Epidermal melanocyte (primary cell): Measurements from ENCODE around the gene SGMS1.
"Not testable (repeated sequence)": the region's sequence is repeated elsewhere in the genome, so short reads cannot be mapped to it uniquely, and the experiment has no call there.

ENCODE experiments used
- DNase-seq: peaks from one replicate; pipeline ENCODE4 v3.0.0; 2011; ENCODE audit warnings: low spot score; ENCODE audit not compliant: insufficient read length

Gene SGMS1

GRCh38 chr10:50510517-50511473, 113.0 kb downstream of the SGMS1 start:
- DNase-seq, result no peak

DNA sequence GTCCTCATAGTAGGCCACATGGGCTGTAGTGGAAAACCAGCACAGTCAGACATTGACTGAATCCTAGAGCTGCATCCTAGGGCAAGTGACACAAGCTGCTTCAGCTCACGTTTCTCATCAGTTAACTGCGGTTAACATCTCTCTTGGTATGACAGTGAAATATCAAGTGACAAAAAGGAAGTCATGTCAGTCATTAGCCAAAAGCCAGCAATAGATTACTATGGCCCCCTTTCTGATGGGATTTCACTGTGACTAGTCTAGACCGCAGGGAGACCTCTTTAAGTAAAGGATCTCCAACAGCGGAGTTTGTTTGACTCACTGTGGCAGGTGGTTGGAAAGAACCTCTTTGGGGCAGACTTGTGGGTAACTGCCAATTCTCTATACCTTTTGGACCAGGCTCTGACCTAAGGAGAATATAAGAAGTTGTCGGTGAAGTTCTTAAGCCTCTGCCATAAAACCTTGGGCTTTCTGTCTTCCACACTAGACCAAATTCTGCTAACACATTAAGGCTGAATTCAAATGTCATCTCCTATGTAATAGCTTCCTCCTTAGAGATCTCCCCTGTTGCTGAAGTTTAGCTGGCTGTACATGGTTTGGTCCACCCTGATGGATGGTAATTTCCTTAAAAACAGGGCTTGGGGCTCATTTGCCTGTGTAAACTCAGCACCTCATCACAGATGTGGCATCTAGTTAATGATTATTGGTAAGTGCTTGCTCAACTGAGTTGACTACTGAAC, 115.3 kb downstream of the SGMS1 start:
- no peak for DNase-seq

DNA sequence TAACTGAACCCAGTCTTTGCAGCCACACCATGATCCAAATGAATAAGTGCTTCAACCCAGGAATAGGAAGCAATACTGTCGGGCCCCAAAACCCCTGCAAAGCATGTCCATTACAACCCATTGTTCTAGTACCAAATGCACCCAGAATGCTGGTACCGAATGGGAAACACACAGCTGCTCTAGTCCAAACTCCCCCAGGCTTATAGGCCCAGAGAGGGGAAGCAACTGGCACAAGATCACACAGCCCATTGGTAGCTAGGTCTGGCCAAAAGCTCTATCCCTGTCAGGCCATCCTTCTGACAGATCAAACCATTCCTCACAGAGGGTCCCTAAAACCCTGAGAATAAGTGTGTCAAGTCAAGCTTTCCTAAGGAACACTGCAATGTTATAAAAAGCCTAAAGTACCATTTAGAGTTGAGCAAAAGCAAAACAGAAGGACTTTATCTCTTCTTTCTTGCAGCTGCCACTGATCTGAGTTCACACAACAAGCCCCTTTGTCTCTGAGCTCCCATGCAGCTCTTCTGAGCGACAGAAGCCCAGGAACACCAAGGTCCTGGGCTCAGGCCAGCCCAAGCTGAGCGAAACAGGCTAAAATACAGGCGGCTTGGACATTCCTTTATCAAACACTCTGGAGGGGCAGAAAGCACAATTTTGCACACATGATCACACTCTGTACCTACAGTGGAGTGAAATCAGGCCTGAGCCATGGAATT, 116.7 kb downstream of the SGMS1 start:
- DNase-seq, result no peak

GRCh38 chr10:50504389-50504788, 119.4 kb downstream of the SGMS1 start:
- DNase-seq, result no peak

- DNase-seq, result no peak
Observed at GRCh38 chr10:50503661-50504320, 120.0 kb downstream of the SGMS1 start.

GRCh38 chr10:50503156-50503555, 120.6 kb downstream of the SGMS1 start:
- not testable (repeated sequence) for DNase-seq

DNA sequence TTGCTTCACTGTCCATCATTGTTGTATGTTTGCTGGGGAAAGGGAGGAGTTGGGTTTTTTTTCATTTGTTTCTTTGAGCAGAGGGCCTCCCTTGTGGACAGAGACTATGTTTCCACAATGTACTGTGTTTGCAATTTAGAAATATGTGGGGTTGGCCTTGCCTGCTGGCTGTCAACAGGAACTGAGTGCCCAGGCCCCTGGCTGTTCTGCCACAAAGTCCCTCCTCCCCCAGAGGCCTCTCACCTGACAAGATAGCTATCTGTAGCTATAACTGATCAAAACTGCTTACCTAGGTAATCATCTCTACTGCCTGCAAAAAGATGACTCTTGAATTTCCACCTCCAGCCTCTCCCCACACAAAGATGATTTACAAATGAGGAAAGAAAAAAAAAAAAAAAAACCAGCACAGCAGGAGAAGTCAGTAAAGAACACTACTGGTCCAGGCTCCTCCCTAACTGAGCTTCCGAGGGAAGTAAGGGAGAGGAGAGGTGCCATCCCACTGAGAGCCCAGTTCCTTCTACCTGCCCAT, 121.8 kb downstream of the SGMS1 start:
- DNase-seq, result no peak

- DNase-seq, result no peak
Observed at GRCh38 chr10:50501478-50501877, 122.3 kb downstream of the SGMS1 start.

DNA sequence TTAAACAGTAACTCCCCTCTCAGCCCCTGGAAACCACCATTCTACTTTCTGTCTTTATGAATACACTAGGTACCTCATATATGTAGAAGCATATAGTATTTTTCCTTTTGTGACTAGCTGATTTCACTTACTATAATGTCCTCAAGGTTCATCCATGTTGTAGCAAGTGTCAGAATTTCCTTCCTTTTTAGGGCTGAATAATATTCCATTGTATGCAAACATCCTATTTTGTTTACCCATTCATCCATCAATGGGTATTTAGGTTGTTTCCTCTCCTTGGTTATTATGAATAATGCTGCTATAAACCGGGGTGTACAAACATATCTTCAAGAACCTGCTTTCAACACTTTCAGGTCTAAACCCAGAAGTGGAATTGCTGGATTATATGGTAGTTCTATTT, 125.3 kb downstream of the SGMS1 start:
- no peak for DNase-seq

GRCh38 chr10:50497758-50498157, 126.0 kb downstream of the SGMS1 start:
- DNase-seq, result no peak

GRCh38 chr10:50496228-50496627, 127.5 kb downstream of the SGMS1 start:
- DNase-seq, result no peak

DNA sequence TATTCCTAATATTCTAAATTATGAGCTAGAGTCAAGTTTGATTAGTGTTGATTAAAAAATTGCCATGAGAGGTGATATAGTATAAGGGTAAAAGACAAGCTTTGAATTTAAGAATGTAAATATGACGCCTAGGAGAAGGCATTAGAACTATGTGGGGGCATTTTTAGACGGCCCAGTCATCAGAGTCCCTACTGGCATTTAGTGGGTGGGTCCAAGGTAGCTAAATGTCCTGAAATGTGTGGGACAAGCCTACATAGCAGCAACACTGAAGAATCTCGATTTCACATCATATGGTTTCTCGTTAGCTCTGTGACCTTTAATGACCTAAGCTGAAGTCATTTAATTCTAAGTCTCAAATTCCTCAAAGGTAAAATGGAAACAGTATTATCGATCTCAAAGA, 133.5 kb downstream of the SGMS1 start:
- no peak for DNase-seq

DNA sequence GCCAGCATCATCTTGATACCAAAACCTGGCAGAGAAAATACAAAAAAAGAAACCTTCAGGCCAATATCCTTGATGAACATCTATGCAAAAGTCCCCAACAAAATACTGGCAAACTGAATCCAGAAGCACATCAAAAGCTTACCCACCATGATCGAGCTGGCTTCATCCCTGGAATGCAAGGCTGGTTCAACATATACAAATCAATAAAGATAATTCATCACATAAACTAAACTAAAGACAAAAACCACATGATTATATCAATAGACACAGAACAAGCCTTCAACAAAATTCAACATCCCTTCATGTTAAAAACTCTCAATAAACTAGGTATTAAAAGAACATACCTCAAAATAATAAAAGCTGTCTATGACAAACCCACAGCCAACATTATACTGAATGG, 139.2 kb downstream of the SGMS1 start:
- DNase-seq, result not testable (repeated sequence)

- DNase-seq, result no peak
Observed at GRCh38 chr10:50480054-50481007, 143.4 kb downstream of the SGMS1 start.

DNA sequence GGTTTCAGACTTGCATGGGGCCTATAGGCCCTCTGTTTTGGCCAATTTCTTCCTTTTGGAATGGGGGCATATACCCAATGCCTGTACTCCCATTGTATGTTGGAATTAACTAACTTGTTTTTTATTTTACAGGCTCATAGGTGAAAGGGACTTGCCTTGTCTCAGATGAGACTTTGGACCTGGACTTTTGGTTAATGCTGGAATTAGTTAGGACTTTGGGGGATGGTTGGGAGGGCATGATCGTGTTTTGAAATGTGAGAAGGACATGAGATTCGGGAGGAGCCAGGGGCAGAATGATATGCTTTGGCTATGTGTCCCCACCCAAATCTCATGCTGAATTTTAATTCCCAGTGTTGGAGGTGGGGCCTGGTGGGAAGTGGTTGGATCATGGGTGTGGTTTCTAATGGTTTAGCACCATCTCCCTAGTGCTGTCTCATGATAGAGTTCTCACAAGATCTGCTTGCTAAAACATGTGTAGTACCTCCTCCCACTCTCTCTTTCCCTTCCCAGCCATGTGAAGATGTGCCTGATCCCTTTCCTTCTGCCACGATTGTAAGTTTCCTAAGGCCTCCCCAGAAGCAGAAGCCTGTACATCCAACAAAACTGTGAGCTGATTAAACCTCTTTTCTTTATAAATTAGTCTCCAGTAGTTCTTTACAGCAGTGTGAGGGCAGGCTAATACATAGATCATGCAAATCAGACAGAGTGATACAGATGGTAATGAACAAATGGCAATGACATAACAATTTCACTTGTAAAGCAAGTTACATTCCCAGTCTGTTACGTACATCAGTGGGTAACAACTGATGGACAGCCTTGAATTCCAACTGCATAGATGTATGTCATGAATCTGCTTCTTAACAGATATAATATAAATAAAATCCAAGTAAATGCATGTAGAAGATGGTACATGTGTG, 146.2 kb downstream of the SGMS1 start:
- DNase-seq, result no peak

GRCh38 chr10:50473756-50474155, 150.0 kb downstream of the SGMS1 start:
- DNase-seq, result no peak

- no peak for DNase-seq
Observed at GRCh38 chr10:50472914-50473313, 150.8 kb downstream of the SGMS1 start.

- no peak for DNase-seq
Observed at GRCh38 chr10:50471583-50471975, 152.2 kb downstream of the SGMS1 start.
